Heart right ventricle (tissue), 16 donors: Measurements from ENCODE around the gene ARID3B. TPM values are rescaled to one million over a fixed set of nuclear protein-coding genes. Genes with fewer than 3 reads are reported as not detected.

Experiments
- ATAC-seq, 8 donors: fragments of 200-7000 bp; cut with Tn5 transposase; one replicate each; pipeline ENCODE4 v1.9.1; 2020; ENCODE audit warnings: mild to moderate bottlenecking in 8 of 8, moderate library complexity in 8 of 8, moderate number of reproducible peaks in 1 of 8
- DNase-seq, 2 donors: peaks; one replicate each; pipeline ENCODE4 v3.0.0-alpha.2; 2020
- H3K27ac ChIP-seq, 10 donors: fragments of 200-600 bp; sonication (generic) in 2 of 10; one replicate each; pipeline versions ENCODE4 v1.5.0 to v1.8.0; 2020 to 2022; ENCODE audit warnings: mild to moderate bottlenecking in 3 of 10
- H3K27me3 ChIP-seq, 7 donors: fragments of 200-600 bp; one replicate each; pipeline ENCODE4 v1.8.0; 2021 to 2022; ENCODE audit warnings: mild to moderate bottlenecking in 2 of 7
- H3K36me3 ChIP-seq, 9 donors: fragments of 200-600 bp; sonication (generic) in 1 of 9; one replicate each; pipeline versions ENCODE4 v1.5.0 to v1.8.0; 2020 to 2022; ENCODE audit warnings: mild to moderate bottlenecking in 2 of 9
- H3K4me1 ChIP-seq, 9 donors: fragments of 200-600 bp; sonication (generic) in 1 of 9; one replicate each; pipeline versions ENCODE4 v1.5.0 to v1.8.0; 2020 to 2022; ENCODE audit warnings: mild to moderate bottlenecking in 4 of 9
- H3K4me3 ChIP-seq, 10 donors: fragments of 200-600 bp; sonication (generic) in 2 of 10; one replicate each; pipeline versions ENCODE4 v1.5.0 to v1.8.0; 2020 to 2022; ENCODE audit warnings: mild to moderate bottlenecking in 7 of 10, moderate library complexity in 2 of 10
- H3K9me3 ChIP-seq, 11 donors: fragments of 200-600 bp in 10 of 11; sonication (generic) in 2 of 11; one replicate each; pipeline versions ENCODE4 v1.5.0 to v1.8.0; 2013 to 2022; ENCODE audit warnings: mild to moderate bottlenecking in 2 of 11, control low read depth in 1 of 11, moderate library complexity in 1 of 11
- WGBS, 2 donors: extraction: QIAGEN DNeasy Blood & Tissue Kit; methylation state at CpG; one replicate each; pipeline ENCODE4 v1.1.7; 2013; ENCODE audit warnings: inconsistent platforms in 1 of 2; 5-methylcytosine and 5-hydroxymethylcytosine counted together
- intact Hi-C, 10 donors: fragments of 100-400 bp; cut with DNase I; formaldehyde crosslinking; loops; one replicate each; pipeline versions ENCODE4 v1.11.1 to v1.14.2; 2022
- long read RNA-seq, 3 donors: library from polyadenylated mRNA; unstranded; transcript quantifications; one replicate each; pipeline ENCODE4 v2.0.0, GENCODE V29; 2020 to 2021
- polyA plus RNA-seq, 2 donors: library from polyadenylated mRNA; stranded (reverse); fragments of 200-250 nt; gene quantifications; one replicate each; pipeline ENCODE4 v1.2.3, GENCODE V29; 2013
- total RNA-seq, 10 donors: library from RNA; stranded (reverse); fragmentation: NEBNext Ultra II Directional in 3 of 10; extraction: Animal tissue kit (Norgen Biotek cat#: 25700) in 3 of 10; gene quantifications; one replicate each; pipeline versions ENCODE4 v1.2.1 to v1.2.4, GENCODE V29; 2021 to 2023
- TF ChIP-seq, protein P1 (sequence below), 9 donors: fragments of 200-600 bp; sonication (generic) in 2 of 9; IDR thresholded peaks; one replicate each; pipeline versions ENCODE4 v1.5.0 to v1.8.0; 2021 to 2022; ENCODE audit warnings: antibody characterized with exemption in 9 of 9, mild to moderate bottlenecking in 5 of 9, moderate library complexity in 1 of 9
- donor health status: Arrhythmogenic right ventricular cardiomyopathy.
- donor health status: ischemic (EF 13 %, LVEDD 7.1; RV severe dilation, severe dysfunction).
- donor health status: healthy with polysubstance abuse.
- donor health status: DM: no; HTN: yes; CAD: no.
- donor health status: DM: no; HTN: no; CAD: no.
- donor health status: ischemic (EF 25% LVEDD 6.9; RV normal size, moderate dysfunction).
- donor health status: ischemic (EF 25% LVEDD 5.7; RV mildly dilated, moderate dysfunction).
- donor health status: healthy.
- donor health status: DM: yes; HTN: yes; CAD: no.
- donor health status: Ischemic cardiomyopathy.
- donor health status: ischemic (EF 35%, LVEDD 5.7; RV mildly dilated, moderate dysfunction).
- donor health status: nonischemic (EF 11% LVEDD 7.7; RV severe dilation, severe dysfunction).
- donor health status: DM: yes; HTN: yes; CAD: no.
- donor health status: PGD.
- donor health status: ischemic (EF 29% LVEDD 5.4; RV normal size, mild dysfunction).
- donor health status: nonischemic (EF 23%, LVEDD 6.1; RV moderate dilation, normal function).

Gene ARID3B, protein sequence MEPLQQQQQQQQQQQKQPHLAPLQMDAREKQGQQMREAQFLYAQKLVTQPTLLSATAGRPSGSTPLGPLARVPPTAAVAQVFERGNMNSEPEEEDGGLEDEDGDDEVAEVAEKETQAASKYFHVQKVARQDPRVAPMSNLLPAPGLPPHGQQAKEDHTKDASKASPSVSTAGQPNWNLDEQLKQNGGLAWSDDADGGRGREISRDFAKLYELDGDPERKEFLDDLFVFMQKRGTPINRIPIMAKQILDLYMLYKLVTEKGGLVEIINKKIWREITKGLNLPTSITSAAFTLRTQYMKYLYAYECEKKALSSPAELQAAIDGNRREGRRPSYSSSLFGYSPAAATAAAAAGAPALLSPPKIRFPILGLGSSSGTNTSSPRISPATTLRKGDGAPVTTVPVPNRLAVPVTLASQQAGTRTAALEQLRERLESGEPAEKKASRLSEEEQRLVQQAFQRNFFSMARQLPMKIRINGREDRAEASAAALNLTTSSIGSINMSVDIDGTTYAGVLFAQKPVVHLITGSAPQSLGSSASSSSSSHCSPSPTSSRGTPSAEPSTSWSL
- 1 to 10 TPM; 1.2 to 3.7 (median 2.4) TPM for total RNA-seq
- 1 to 10 TPM; 1.4 to 3.0 TPM for polyA plus RNA-seq
- long read RNA-seq, donor 1, partial matches to known transcripts, result 0 of 2 reads
- long read RNA-seq, donor 1, other reads (novel, unspliced or antisense), result 2 of 2 reads
- long read RNA-seq, donor 2, partial matches to known transcripts, result 1 of 1 reads
- long read RNA-seq, donor 2, other reads (novel, unspliced or antisense), result 0 of 1 reads
- long read RNA-seq, donor 3, partial matches to known transcripts, result 0 of 4 reads
- long read RNA-seq, donor 3, other reads (novel, unspliced or antisense), result 4 of 4 reads

DNA sequence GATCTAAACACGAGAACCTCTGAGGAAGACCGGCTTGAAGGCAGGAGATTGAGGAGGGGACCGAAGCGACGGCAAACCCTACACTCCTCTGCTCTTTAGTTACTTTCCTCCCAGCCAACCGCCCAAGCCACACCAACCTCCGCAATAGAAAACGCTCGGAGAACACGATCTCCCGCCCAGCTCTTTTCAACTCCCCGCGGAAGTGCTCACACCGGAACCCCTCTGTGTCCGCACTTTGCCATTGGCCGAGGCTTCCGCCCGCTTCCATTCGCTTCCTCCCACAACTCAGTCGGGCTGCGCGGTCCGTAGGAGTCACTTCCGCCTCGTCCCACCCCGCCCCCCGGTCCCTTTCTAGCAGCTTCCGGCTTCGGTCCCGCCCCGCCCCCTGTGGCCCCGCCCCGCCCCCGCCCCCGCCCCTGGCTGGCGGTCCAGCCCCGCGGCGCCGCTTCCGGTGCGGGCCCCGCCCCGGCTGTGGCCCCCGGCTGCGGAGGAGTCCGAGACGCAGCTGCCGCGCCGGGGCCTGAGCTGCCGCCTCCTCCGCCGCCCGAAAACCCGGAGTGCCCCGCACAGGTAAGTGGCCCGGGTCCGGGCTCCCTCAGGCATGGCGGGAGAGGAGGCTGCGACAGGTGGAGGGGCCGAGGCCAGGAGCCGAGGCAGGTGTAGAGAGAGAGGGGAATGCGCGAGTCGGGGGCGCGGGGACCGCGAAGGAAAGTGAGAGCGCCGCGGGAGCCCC is at the start of gene ARID3B:
TSS of gene ARID3B (plus strand) at position 460 of the 733 bp plus-strand sequence. CDS start 2,717 bp downstream, outside the sequence.
- H3K9me3 ChIP-seq, result no peaks in the 10 kb centered on the region
- H3K4me3 ChIP-seq, result peak within 1 kb of the TSS; percentile 80 to 97 (median 92)
- H3K27ac ChIP-seq, result peak within 1 kb of the TSS in 9 of 10 donors; percentile 60 to 93 (median 79)
- 0 to 1% methylated on average over 71 to 73 of the region's 73 CpGs for WGBS, 2 donors
- H3K4me1 ChIP-seq, result peaks cover 7 to 49% (median 29%) of the 10 kb centered on the region in 9 donors
- peak; percentile 97 to 98 for DNase-seq
- H3K36me3 ChIP-seq, result peaks cover 0 to 9% (median 0%) of the 10 kb centered on the region in 9 donors
- intact Hi-C loops, result loop anchor here (2.0 to 5.0 kb wide), 7 partner anchors 56 to 80 kb away; partner anchors contain the start of genes CLK3 (in 6 of the 10) and UBL7 (in 4 of the 10)
- TF ChIP-seq, protein P1, sequence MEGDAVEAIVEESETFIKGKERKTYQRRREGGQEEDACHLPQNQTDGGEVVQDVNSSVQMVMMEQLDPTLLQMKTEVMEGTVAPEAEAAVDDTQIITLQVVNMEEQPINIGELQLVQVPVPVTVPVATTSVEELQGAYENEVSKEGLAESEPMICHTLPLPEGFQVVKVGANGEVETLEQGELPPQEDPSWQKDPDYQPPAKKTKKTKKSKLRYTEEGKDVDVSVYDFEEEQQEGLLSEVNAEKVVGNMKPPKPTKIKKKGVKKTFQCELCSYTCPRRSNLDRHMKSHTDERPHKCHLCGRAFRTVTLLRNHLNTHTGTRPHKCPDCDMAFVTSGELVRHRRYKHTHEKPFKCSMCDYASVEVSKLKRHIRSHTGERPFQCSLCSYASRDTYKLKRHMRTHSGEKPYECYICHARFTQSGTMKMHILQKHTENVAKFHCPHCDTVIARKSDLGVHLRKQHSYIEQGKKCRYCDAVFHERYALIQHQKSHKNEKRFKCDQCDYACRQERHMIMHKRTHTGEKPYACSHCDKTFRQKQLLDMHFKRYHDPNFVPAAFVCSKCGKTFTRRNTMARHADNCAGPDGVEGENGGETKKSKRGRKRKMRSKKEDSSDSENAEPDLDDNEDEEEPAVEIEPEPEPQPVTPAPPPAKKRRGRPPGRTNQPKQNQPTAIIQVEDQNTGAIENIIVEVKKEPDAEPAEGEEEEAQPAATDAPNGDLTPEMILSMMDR (IDR thresholded peaks at IDR 0.05), result no peak
- peak; percentile 98 to 100 (median 99) for ATAC-seq
- no peaks in the 10 kb centered on the region for H3K27me3 ChIP-seq

DNA sequence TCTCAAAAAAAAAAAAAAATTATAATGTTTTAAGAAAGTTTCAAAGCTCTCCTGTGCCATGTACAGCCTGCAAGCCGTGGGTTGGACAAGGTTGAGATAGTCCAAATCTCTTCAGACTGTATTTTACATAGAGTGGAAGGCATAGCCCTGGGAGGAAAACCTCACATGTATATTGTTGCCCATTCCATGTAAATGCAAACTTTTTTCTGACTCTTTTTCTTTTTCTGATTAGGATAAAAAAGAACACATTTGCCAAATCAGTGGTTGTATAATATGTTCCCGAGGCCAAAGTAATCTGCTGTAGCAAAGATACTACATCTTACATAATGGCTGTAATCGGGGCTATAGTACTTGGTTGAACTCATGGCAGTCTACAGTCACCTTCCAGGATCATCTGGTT is 44.4 kb upstream of the ARID3B start:
- Histone ChIP-seq H3K27me3 (no peaks in the 10 kb centered on the region), H3K9me3 (no peaks in the 10 kb centered on the region), H3K4me3 (no peak overlapping the region), H3K36me3 (peaks cover 0 to under 1% (median 0%) of the 10 kb centered on the region in 9 donors), H3K27ac (no peak overlapping the region), H3K4me1 (no peaks in the 10 kb centered on the region)
- TF ChIP-seq, protein P1 (IDR thresholded peaks at IDR 0.05), result no peak
- 85 to 87% methylated on average over 3 of the region's 3 CpGs for WGBS, 2 donors
- ATAC-seq, result no peak
- DNase-seq, result no peak
- intact Hi-C loops, result loop anchor here in 1 of 10 donors (10.0 kb wide), 1 partner anchor 52 kb away; no protein-coding TSS in a partner anchor

DNA sequence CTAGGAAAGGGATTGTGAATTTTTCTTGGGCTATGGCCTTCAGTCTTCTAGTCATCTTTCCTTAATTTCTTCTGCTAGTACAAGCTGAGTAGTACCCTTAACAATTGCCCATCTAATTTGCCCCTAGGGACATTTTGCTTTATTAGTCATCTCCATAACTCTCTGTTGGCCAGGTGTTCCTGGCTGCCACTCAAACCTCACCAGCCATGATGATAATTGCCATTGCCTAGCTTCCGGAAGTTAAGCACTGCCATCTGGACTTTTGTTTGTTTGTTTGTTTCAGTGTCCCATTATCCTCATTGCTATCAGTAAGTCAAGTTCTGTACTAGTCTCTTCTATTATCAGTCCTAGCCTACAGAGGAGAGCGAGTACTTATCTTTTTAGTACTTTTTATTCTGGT is 43.4 kb upstream of the ARID3B start:
- WGBS, 2 donors, result 59 to 65% methylated on average over 2 of the region's 2 CpGs
- ATAC-seq (no peak), DNase-seq (no peak)
- Histone ChIP-seq H3K27ac (no peak overlapping the region), H3K36me3 (no peaks in the 10 kb centered on the region), H3K9me3 (no peaks in the 10 kb centered on the region), H3K4me3 (no peak overlapping the region), H3K27me3 (no peaks in the 10 kb centered on the region), H3K4me1 (no peaks in the 10 kb centered on the region)
- TF ChIP-seq, protein P1 (IDR thresholded peaks at IDR 0.05), result no peak
- intact Hi-C loops, result loop anchor here in 1 of 10 donors (10.0 kb wide), 1 partner anchor 53 kb away; no protein-coding TSS in a partner anchor
